Measurements from ENCODE around the gene LIFR. TPM values are rescaled to one million over a fixed set of nuclear protein-coding genes. Genes with fewer than 3 reads are reported as not detected.
"Not testable (repeated sequence)": the region's sequence is repeated elsewhere in the genome, so short reads cannot be mapped to it uniquely, and the experiment has no call there.

The LIFR gene
- total RNA-seq, 2 donors from 2014 or later: 45.4 to 80.1 TPM

- H3K9me3 ChIP-seq: no peaks in the 10 kb centered on the region
- DNase-seq: no peak
- peak; percentile 46 for ATAC-seq
- WGBS, 2 donors: 65 to 66% methylated on average over 5 of the region's 5 CpGs
- no peaks in the 10 kb centered on the region for H3K36me3 ChIP-seq (replicated peaks in 1 of 2; ENCODE audit: insufficient read depth in 1 of 2, low read depth in 2 of 2)
- peaks cover 42% of the 10 kb centered on the region for H3K4me1 ChIP-seq
- intact Hi-C loops (cut with DNase I): no loop called here
- peak overlapping the region in 3 of 4 donors; percentile 11 to 27 (median 15) for H3K27ac ChIP-seq
- TF ChIP-seq POLR2A (IDR thresholded peaks at IDR 0.05): no peak
- no peak for TF ChIP-seq CTCF (IDR thresholded peaks at IDR 0.05)
- H3K4me3 ChIP-seq: no peak overlapping the region
- H3K27me3 ChIP-seq: no peaks in the 10 kb centered on the region
Observed at GRCh38 chr5:38601133-38601862, 44.9 kb upstream of the LIFR start.

- no peaks in the 10 kb centered on the region for H3K36me3 ChIP-seq (replicated peaks in 1 of 2; ENCODE audit: insufficient read depth in 1 of 2, low read depth in 2 of 2)
- TF ChIP-seq CTCF (IDR thresholded peaks at IDR 0.05) (no peak), POLR2A (IDR thresholded peaks at IDR 0.05) (no peak)
- 66 to 76% methylated on average over 3 of the region's 3 CpGs for WGBS, 2 donors
- H3K9me3 ChIP-seq: no peaks in the 10 kb centered on the region
- peaks cover 34% of the 10 kb centered on the region for H3K4me1 ChIP-seq
- DNase-seq: no peak
- ATAC-seq: no peak
- H3K4me3 ChIP-seq: no peak overlapping the region
- H3K27ac ChIP-seq: peak overlapping the region in 1 of 4 donors; percentile 13
- no peaks in the 10 kb centered on the region for H3K27me3 ChIP-seq
- intact Hi-C loops (cut with DNase I): no loop called here
Observed at GRCh38 chr5:38600329-38601045, 44.0 kb upstream of the LIFR start.

- DNase-seq; ATAC-seq; H3K27me3 ChIP-seq; intact Hi-C loops (cut with DNase I); H3K36me3 ChIP-seq (replicated peaks in 1 of 2; ENCODE audit: insufficient read depth in 1 of 2, low read depth in 2 of 2); H3K9me3 ChIP-seq; H3K27ac ChIP-seq; H3K4me3 ChIP-seq: not testable (repeated sequence)
- H3K4me1 ChIP-seq: peaks cover 32% of the 10 kb centered on the region
Observed at GRCh38 chr5:38599751-38600150, 43.3 kb upstream of the LIFR start.

GRCh38 chr5:38598994-38599617 lies 42.7 kb upstream of the LIFR start:
- TF ChIP-seq POLR2A (IDR thresholded peaks at IDR 0.05): no peak
- no peak for TF ChIP-seq CTCF (IDR thresholded peaks at IDR 0.05)
- Histone ChIP-seq H3K4me1 (peaks cover 30% of the 10 kb centered on the region), H3K27me3 (no peaks in the 10 kb centered on the region), H3K4me3 (no peak overlapping the region), H3K36me3 (replicated peaks in 1 of 2; ENCODE audit: insufficient read depth in 1 of 2, low read depth in 2 of 2) (no peaks in the 10 kb centered on the region), H3K9me3 (no peaks in the 10 kb centered on the region), H3K27ac (no peak overlapping the region)
- ATAC-seq: no peak
- 77 to 79% methylated on average over 2 of the region's 2 CpGs for WGBS, 2 donors
- intact Hi-C loops (cut with DNase I): no loop called here
- DNase-seq: no peak

- peaks cover 30% of the 10 kb centered on the region for H3K4me1 ChIP-seq
- H3K9me3 ChIP-seq: no peaks in the 10 kb centered on the region
- no peak overlapping the region for H3K27ac ChIP-seq
- no peak for ATAC-seq
- 90% methylated on average over 8 of the region's 8 CpGs for whole genome bisulfite sequencing, 2 donors
- TF ChIP-seq POLR2A (IDR thresholded peaks at IDR 0.05) (no peak), CTCF (IDR thresholded peaks at IDR 0.05) (no peak)
- H3K36me3 ChIP-seq (replicated peaks in 1 of 2; ENCODE audit: insufficient read depth in 1 of 2, low read depth in 2 of 2): no peaks in the 10 kb centered on the region
- no peak overlapping the region for H3K4me3 ChIP-seq
- no peaks in the 10 kb centered on the region for H3K27me3 ChIP-seq
- intact Hi-C loops (cut with DNase I): no loop called here
- DNase-seq: no peak
Observed at GRCh38 chr5:38598296-38598993, 42.0 kb upstream of the LIFR start.

All from body of pancreas (tissue), 4 donors.